ENCODE results near the gene ABCB4.
"Not testable (repeated sequence)": the region's sequence is repeated elsewhere in the genome, so short reads cannot be mapped to it uniquely, and the experiment has no call there.

The ABCB4 gene

DNA sequence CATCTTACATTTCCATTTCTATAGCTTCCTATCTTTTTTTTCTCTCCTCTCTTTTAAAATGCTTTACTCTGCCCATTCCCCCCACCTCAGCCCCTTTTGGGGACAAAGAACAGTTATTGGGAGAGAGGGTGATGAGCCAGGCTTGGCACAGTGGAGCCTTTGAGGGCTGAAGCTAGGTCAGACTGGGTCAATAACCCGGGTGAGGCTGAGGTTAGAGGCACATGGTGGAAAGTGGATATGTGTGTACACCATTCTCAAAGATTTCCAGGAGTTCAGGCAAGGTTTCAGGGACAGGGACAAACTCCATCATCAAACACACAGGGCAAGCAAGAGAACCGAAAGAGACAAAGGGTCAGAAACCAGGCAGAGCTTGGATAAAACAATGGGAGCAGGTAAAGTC, 11.5 kb downstream of the ABCB4 start:
- TF ChIP-seq SUZ12 (IDR thresholded peaks at IDR 0.05; ENCODE audit: extremely low read depth, insufficient read depth, insufficient read length) (no peak), YY1 (IDR thresholded peaks at IDR 0.05; ENCODE audit: insufficient read depth, insufficient read length) (no peak), ZNF274 (IDR thresholded peaks at IDR 0.05; ENCODE audit: low read depth, low read length) (no peak)
- Histone ChIP-seq H3K36me3 (ENCODE audit: insufficient read depth, insufficient read length, low read length) (no peaks in the 10 kb centered on the region), H3K9ac (ENCODE audit: insufficient read length, low read depth) (no peak overlapping the region), H3K9me3 (ENCODE audit: insufficient read depth, low read length) (no peaks in the 10 kb centered on the region), H3K4me1 (ENCODE audit: insufficient read depth, insufficient read length) (no peaks in the 10 kb centered on the region), H3K4me3 (ENCODE audit: insufficient read length, low read depth) (no peak overlapping the region), H3K27me3 (ENCODE audit: insufficient read depth, insufficient read length) (no peaks in the 10 kb centered on the region)
- no peak for DNase-seq (ENCODE audit: low read depth, low spot score)

DNA sequence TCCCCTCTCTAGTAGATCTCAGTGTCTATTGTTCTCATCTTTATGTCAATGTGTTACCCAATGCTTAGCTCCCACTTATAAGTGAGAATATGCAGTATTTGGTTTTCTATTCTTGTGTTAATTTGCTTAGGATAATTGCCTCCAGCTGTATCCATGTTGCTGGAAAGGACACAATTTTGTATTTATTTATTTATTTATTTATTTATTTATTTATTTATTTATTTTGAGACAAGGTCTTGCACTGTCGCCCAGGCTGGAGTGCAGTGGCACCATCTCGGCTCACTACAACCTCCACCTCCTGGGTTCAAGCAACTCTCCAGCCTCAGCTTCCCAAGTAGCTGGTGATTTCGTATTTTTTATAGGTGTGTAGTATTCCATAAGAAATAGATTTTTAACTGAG, 15.0 kb downstream of the ABCB4 start:
- H3K4me1 ChIP-seq (ENCODE audit: insufficient read depth, insufficient read length); H3K27me3 ChIP-seq (ENCODE audit: insufficient read depth, insufficient read length); H3K9me3 ChIP-seq (ENCODE audit: insufficient read depth, low read length); H3K4me3 ChIP-seq (ENCODE audit: insufficient read length, low read depth); H3K9ac ChIP-seq (ENCODE audit: insufficient read length, low read depth); DNase-seq (ENCODE audit: low read depth, low spot score); H3K36me3 ChIP-seq (ENCODE audit: insufficient read depth, insufficient read length, low read length): not testable (repeated sequence)

DNA sequence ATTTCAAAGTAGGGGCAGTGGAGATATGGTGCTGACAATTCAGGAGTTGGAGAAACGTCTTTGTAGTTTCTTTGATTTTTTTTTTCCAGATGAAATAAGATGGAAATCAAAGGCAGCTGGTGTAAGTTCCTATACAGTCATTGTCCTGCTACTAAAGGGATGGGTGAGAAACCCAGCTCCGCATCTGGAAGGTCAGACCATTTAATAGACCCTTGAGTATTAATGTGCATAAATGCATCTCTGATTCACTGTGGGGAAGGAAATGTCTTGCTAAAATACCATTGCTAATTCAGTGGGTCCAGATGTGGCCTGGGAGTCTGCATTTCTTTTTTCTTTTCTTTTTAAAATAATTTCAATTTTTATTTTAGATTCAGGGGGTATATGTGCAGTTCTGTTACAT, 15.5 kb downstream of the ABCB4 start:
- Histone ChIP-seq H3K27me3 (ENCODE audit: insufficient read depth, insufficient read length) (no peaks in the 10 kb centered on the region), H3K4me1 (ENCODE audit: insufficient read depth, insufficient read length) (no peaks in the 10 kb centered on the region), H3K36me3 (ENCODE audit: insufficient read depth, insufficient read length, low read length) (no peaks in the 10 kb centered on the region), H3K4me3 (ENCODE audit: insufficient read length, low read depth) (no peak overlapping the region), H3K9ac (ENCODE audit: insufficient read length, low read depth) (no peak overlapping the region), H3K9me3 (ENCODE audit: insufficient read depth, low read length) (no peaks in the 10 kb centered on the region)
- no peak for DNase-seq (ENCODE audit: low read depth, low spot score)
- TF ChIP-seq SUZ12 (IDR thresholded peaks at IDR 0.05; ENCODE audit: extremely low read depth, insufficient read depth, insufficient read length), result no peak
- no peak for TF ChIP-seq YY1 (IDR thresholded peaks at IDR 0.05; ENCODE audit: insufficient read depth, insufficient read length)
- no peak for TF ChIP-seq ZNF274 (IDR thresholded peaks at IDR 0.05; ENCODE audit: low read depth, low read length)

DNA sequence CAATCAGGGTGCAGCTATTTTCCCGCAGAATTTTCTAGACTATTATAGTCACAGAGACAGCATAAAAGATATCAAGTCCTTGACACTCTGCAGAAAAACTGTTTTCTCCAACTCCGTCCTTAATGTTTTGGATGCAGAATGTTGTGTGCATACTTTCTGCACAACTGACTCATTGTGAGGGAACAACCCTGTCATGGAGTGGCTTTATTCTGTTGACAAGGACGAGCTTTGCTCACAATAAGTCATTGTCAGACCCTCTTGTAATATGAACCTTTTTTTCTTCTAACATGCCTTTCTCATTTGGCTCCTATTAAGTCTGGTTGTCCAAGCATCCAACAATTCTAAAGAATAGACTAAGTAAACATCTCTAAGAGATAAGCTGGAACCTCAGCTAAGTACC, 17.3 kb downstream of the ABCB4 start:
- no peak for DNase-seq (ENCODE audit: low read depth, low spot score)
- TF ChIP-seq YY1 (IDR thresholded peaks at IDR 0.05; ENCODE audit: insufficient read depth, insufficient read length) (no peak), SUZ12 (IDR thresholded peaks at IDR 0.05; ENCODE audit: extremely low read depth, insufficient read depth, insufficient read length) (no peak), ZNF274 (IDR thresholded peaks at IDR 0.05; ENCODE audit: low read depth, low read length) (no peak)
- Histone ChIP-seq H3K36me3 (ENCODE audit: insufficient read depth, insufficient read length, low read length) (no peaks in the 10 kb centered on the region), H3K4me1 (ENCODE audit: insufficient read depth, insufficient read length) (no peaks in the 10 kb centered on the region), H3K27me3 (ENCODE audit: insufficient read depth, insufficient read length) (no peaks in the 10 kb centered on the region), H3K4me3 (ENCODE audit: insufficient read length, low read depth) (no peak overlapping the region), H3K9ac (ENCODE audit: insufficient read length, low read depth) (no peak overlapping the region), H3K9me3 (ENCODE audit: insufficient read depth, low read length) (no peaks in the 10 kb centered on the region)

DNA sequence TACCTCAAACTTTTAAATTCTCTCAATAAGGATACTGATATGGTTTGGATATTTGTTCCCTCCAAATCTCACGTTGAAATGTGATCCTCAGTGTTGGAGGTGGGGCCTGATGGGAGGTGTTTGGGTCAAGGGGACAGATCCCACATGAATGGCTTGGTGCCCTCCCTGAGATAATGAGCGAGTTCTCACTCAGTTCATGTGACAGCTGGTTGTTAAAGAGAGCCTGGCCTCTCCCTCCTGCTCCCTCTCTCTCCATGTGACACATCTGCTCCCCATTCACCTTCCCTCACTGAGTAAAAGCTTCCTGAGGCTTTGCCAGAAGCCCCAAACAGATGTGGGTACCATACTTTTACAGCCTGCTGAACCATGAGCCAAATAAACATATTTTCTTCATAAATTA, 19.2 kb downstream of the ABCB4 start:
- no peaks in the 10 kb centered on the region for H3K9me3 ChIP-seq (ENCODE audit: insufficient read depth, low read length)
- no peak overlapping the region for H3K9ac ChIP-seq (ENCODE audit: insufficient read length, low read depth)
- DNase-seq (ENCODE audit: low read depth, low spot score), result no peak
- no peaks in the 10 kb centered on the region for H3K36me3 ChIP-seq (ENCODE audit: insufficient read depth, insufficient read length, low read length)
- no peaks in the 10 kb centered on the region for H3K4me1 ChIP-seq (ENCODE audit: insufficient read depth, insufficient read length)
- no peaks in the 10 kb centered on the region for H3K27me3 ChIP-seq (ENCODE audit: insufficient read depth, insufficient read length)
- H3K4me3 ChIP-seq (ENCODE audit: insufficient read length, low read depth), result no peak overlapping the region
- TF ChIP-seq SUZ12 (IDR thresholded peaks at IDR 0.05; ENCODE audit: extremely low read depth, insufficient read depth, insufficient read length) (no peak), ZNF274 (IDR thresholded peaks at IDR 0.05; ENCODE audit: low read depth, low read length) (no peak), YY1 (IDR thresholded peaks at IDR 0.05; ENCODE audit: insufficient read depth, insufficient read length) (no peak)

DNA sequence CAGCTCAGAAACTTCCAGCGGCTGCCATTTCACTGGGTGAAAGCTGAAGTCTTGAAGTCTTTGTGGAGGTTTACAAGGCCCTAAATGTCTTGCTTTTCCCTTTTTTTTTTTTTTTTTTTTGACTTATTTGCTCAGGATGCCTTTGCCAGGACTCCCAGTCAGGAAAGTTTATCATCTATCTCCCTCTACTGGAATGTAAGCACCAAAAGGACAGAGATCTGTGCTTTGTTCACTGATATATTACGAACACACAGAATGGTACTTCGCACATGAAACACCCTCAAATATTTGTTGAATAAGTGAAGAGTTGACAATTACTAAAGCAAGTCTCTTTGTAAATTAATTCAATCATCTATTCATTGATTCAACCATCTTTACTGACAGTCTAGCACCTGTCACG, 23.2 kb downstream of the ABCB4 start:
- Histone ChIP-seq H3K27me3 (ENCODE audit: insufficient read depth, insufficient read length) (no peaks in the 10 kb centered on the region), H3K36me3 (ENCODE audit: insufficient read depth, insufficient read length, low read length) (no peaks in the 10 kb centered on the region), H3K9me3 (ENCODE audit: insufficient read depth, low read length) (no peaks in the 10 kb centered on the region), H3K4me3 (ENCODE audit: insufficient read length, low read depth) (no peak overlapping the region), H3K4me1 (ENCODE audit: insufficient read depth, insufficient read length) (no peaks in the 10 kb centered on the region), H3K9ac (ENCODE audit: insufficient read length, low read depth) (no peak overlapping the region)
- no peak for DNase-seq (ENCODE audit: low read depth, low spot score)
- no peak for TF ChIP-seq SUZ12 (IDR thresholded peaks at IDR 0.05; ENCODE audit: extremely low read depth, insufficient read depth, insufficient read length)
- no peak for TF ChIP-seq ZNF274 (IDR thresholded peaks at IDR 0.05; ENCODE audit: low read depth, low read length)
- no peak for TF ChIP-seq YY1 (IDR thresholded peaks at IDR 0.05; ENCODE audit: insufficient read depth, insufficient read length)

DNA sequence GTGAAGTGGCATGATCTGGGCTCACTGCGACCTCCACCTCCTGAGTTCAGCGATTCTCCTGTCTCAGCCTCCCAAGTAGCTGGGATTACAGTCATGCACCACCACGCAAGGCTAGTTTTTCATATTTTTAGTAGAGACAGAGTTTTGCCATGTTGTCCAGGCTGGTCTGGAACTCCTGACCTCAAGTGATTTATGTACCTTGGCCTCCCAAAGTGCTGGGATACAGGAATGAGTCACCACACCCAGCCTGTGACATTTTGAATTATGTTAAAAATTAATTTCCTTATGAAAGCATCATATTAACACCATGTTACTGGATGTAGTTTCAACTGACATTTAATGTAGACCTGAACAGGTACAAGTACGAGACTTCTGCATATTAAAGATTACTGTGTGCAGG, 24.3 kb downstream of the ABCB4 start:
- H3K9ac ChIP-seq (ENCODE audit: insufficient read length, low read depth), result no peak overlapping the region
- H3K36me3 ChIP-seq (ENCODE audit: insufficient read depth, insufficient read length, low read length), result no peaks in the 10 kb centered on the region
- no peak for DNase-seq (ENCODE audit: low read depth, low spot score)
- H3K27me3 ChIP-seq (ENCODE audit: insufficient read depth, insufficient read length), result no peaks in the 10 kb centered on the region
- no peaks in the 10 kb centered on the region for H3K9me3 ChIP-seq (ENCODE audit: insufficient read depth, low read length)
- no peak for TF ChIP-seq ZNF274 (IDR thresholded peaks at IDR 0.05; ENCODE audit: low read depth, low read length)
- TF ChIP-seq YY1 (IDR thresholded peaks at IDR 0.05; ENCODE audit: insufficient read depth, insufficient read length), result no peak
- TF ChIP-seq SUZ12 (IDR thresholded peaks at IDR 0.05; ENCODE audit: extremely low read depth, insufficient read depth, insufficient read length), result no peak
- no peaks in the 10 kb centered on the region for H3K4me1 ChIP-seq (ENCODE audit: insufficient read depth, insufficient read length)
- H3K4me3 ChIP-seq (ENCODE audit: insufficient read length, low read depth), result no peak overlapping the region

DNA sequence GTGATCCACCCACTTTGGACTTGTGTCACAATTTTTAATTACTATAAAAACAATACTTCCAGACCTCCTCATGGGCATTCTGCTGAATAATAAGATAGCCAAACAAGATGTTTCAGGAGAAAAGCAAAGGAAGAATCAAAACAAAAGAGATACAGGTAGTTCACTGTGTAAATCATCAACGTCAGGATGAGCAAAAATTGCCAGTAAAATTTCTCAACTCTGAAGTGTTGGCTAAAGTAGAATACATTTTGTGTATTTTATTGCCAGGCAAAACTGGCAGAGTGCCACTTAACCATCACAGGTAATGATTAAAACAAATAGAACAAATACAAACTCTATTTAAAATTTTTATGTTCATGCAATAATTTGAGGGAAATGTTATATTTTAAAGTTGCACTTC, 24.8 kb downstream of the ABCB4 start:
- no peak for DNase-seq (ENCODE audit: low read depth, low spot score)
- H3K36me3 ChIP-seq (ENCODE audit: insufficient read depth, insufficient read length, low read length), result no peaks in the 10 kb centered on the region
- no peak overlapping the region for H3K9ac ChIP-seq (ENCODE audit: insufficient read length, low read depth)
- no peak overlapping the region for H3K4me3 ChIP-seq (ENCODE audit: insufficient read length, low read depth)
- H3K27me3 ChIP-seq (ENCODE audit: insufficient read depth, insufficient read length), result no peaks in the 10 kb centered on the region
- H3K4me1 ChIP-seq (ENCODE audit: insufficient read depth, insufficient read length), result no peaks in the 10 kb centered on the region
- TF ChIP-seq SUZ12 (IDR thresholded peaks at IDR 0.05; ENCODE audit: extremely low read depth, insufficient read depth, insufficient read length) (no peak), YY1 (IDR thresholded peaks at IDR 0.05; ENCODE audit: insufficient read depth, insufficient read length) (no peak), ZNF274 (IDR thresholded peaks at IDR 0.05; ENCODE audit: low read depth, low read length) (no peak)
- no peaks in the 10 kb centered on the region for H3K9me3 ChIP-seq (ENCODE audit: insufficient read depth, low read length)

Data from NT2/D1 (cell line).